ENCODE measurements around the gene MGRN1.

MGRN1 gene

GRCh38 chr16:4698321-4699045, 73.9 kb downstream of the MGRN1 start:
- H3K4me3 ChIP-seq (replicated peaks; ENCODE audit: low read depth, low read length): no peak overlapping the region
- DNase-seq (ENCODE audit: extremely low read depth, low read depth): no peak
- TF ChIP-seq CTCF (IDR thresholded peaks at IDR 0.05; ENCODE audit: low read depth, low read length, missing control alignments): no peak

- DNase-seq (ENCODE audit: extremely low read depth, low read depth): no peak
- H3K4me3 ChIP-seq (replicated peaks; ENCODE audit: low read depth, low read length): no peak overlapping the region
- TF ChIP-seq CTCF (IDR thresholded peaks at IDR 0.05; ENCODE audit: low read depth, low read length, missing control alignments): no peak
Observed at GRCh38 chr16:4699046-4699556, 74.5 kb downstream of the MGRN1 start.

GRCh38 chr16:4700380-4700996, 75.9 kb downstream of the MGRN1 start:
- TF ChIP-seq CTCF (IDR thresholded peaks at IDR 0.05; ENCODE audit: low read depth, low read length, missing control alignments): no peak
- H3K4me3 ChIP-seq (replicated peaks; ENCODE audit: low read depth, low read length): no peak overlapping the region
- no peak for DNase-seq (ENCODE audit: extremely low read depth, low read depth)

- no peak overlapping the region for H3K4me3 ChIP-seq (replicated peaks; ENCODE audit: low read depth, low read length)
- no peak for DNase-seq (ENCODE audit: extremely low read depth, low read depth)
- TF ChIP-seq CTCF (IDR thresholded peaks at IDR 0.05; ENCODE audit: low read depth, low read length, missing control alignments): no peak
Observed at GRCh38 chr16:4700997-4701743, 76.5 kb downstream of the MGRN1 start.

GRCh38 chr16:4701791-4702465, 77.3 kb downstream of the MGRN1 start:
- H3K4me3 ChIP-seq (replicated peaks; ENCODE audit: low read depth, low read length): no peak overlapping the region
- DNase-seq (ENCODE audit: extremely low read depth, low read depth): no peak
- TF ChIP-seq CTCF (IDR thresholded peaks at IDR 0.05; ENCODE audit: low read depth, low read length, missing control alignments): no peak

GRCh38 chr16:4702466-4702808, 77.8 kb downstream of the MGRN1 start:
- no peak for DNase-seq (ENCODE audit: extremely low read depth, low read depth)
- no peak for TF ChIP-seq CTCF (IDR thresholded peaks at IDR 0.05; ENCODE audit: low read depth, low read length, missing control alignments)
- H3K4me3 ChIP-seq (replicated peaks; ENCODE audit: low read depth, low read length): no peak overlapping the region

All from HFF-Myc (cell line).